HG02623 (cell line): Measurements from ENCODE around the gene GNG3.
A peak's percentile ranks its signal among the peaks of the same experiment; 100 is the strongest.
"Not testable (repeated sequence)": the region's sequence is repeated elsewhere in the genome, so short reads cannot be mapped to it uniquely, and the experiment has no call there.

Source experiments
- ATAC-seq: cut with Tn5 transposase; IDR thresholded peaks from one replicate; pipeline ENCODE4 v1.9.1; 2021; ENCODE audit warnings: moderate library complexity; ENCODE audit not compliant: unreplicated experiment

GNG3 gene

GRCh38 chr11:62716206-62716605 lies 8.7 kb downstream of the GNG3 start:
- ATAC-seq: no peak

GRCh38 chr11:62716816-62717215 lies 9.3 kb downstream of the GNG3 start:
- ATAC-seq: no peak

- ATAC-seq: no peak
Observed at GRCh38 chr11:62719302-62719978, 12.0 kb downstream of the GNG3 start.

GRCh38 chr11:62721994-62722393 lies 14.5 kb downstream of the GNG3 start:
- ATAC-seq: no peak

GRCh38 chr11:62724171-62724570 lies 16.7 kb downstream of the GNG3 start:
- ATAC-seq: no peak

GRCh38 chr11:62725646-62726045 lies 18.2 kb downstream of the GNG3 start:
- ATAC-seq: no peak

- ATAC-seq: no peak
Observed at GRCh38 chr11:62726156-62726914, 18.9 kb downstream of the GNG3 start.

- peak; percentile 2 for ATAC-seq
Observed at GRCh38 chr11:62726915-62727164, 19.4 kb downstream of the GNG3 start.

- ATAC-seq: peak; percentile 68
Observed at GRCh38 chr11:62727165-62727871, 19.8 kb downstream of the GNG3 start, which contains the start of gene HNRNPUL2. HNRNPUL2 (minus strand) TSS chr11:62727457; CDS start chr11:62727156, 301 bp downstream.

GRCh38 chr11:62727872-62728170 lies 20.3 kb downstream of the GNG3 start:
- ATAC-seq: peak; percentile 45

- ATAC-seq: no peak
Observed at GRCh38 chr11:62728171-62728988, 20.9 kb downstream of the GNG3 start, which contains the start of gene TTC9C. TTC9C (plus strand) TSS chr11:62728486; CDS start chr11:62728849, 363 bp downstream.

- ATAC-seq: not testable (repeated sequence)
Observed at GRCh38 chr11:62730076-62730475, 22.6 kb downstream of the GNG3 start.

- ATAC-seq: no peak
Observed at GRCh38 chr11:62732830-62733229, 25.4 kb downstream of the GNG3 start.

- ATAC-seq: no peak
Observed at GRCh38 chr11:62737196-62737595, 29.7 kb downstream of the GNG3 start.

- no peak for ATAC-seq
Observed at GRCh38 chr11:62747475-62748160, 40.1 kb downstream of the GNG3 start.

- not testable (repeated sequence) for ATAC-seq
Observed at GRCh38 chr11:62749931-62750330, 42.5 kb downstream of the GNG3 start.

GRCh38 chr11:62752177-62752785 lies 44.8 kb downstream of the GNG3 start:
- no peak for ATAC-seq

- no peak for ATAC-seq
Observed at GRCh38 chr11:62752994-62753735, 45.7 kb downstream of the GNG3 start.
